Mucosa of descending colon (tissue), 3 donors: ENCODE data around the gene CSH2. TPM values are rescaled to one million over a fixed set of nuclear protein-coding genes. Genes with fewer than 3 reads are reported as not detected.
"Not testable (repeated sequence)": the region's sequence is repeated elsewhere in the genome, so short reads cannot be mapped to it uniquely, and the experiment has no call there.

ENCODE experiments used
- ATAC-seq: fragments of 200-7000 bp; cut with Tn5 transposase; one replicate; pipeline ENCODE4 v1.9.1; 2020; ENCODE audit warnings: mild to moderate bottlenecking, moderate library complexity
- DNase-seq, 3 donors: peaks; one replicate each; pipeline ENCODE4 v3.0.0-alpha.2; 2020
- H3K36me3 ChIP-seq: fragments of 200-600 bp; one replicate; pipeline ENCODE4 v1.8.0; 2021; ENCODE audit warnings: low read depth, mild to moderate bottlenecking
- H3K4me1 ChIP-seq: fragments of 200-600 bp; one replicate; pipeline ENCODE4 v1.8.0; 2021; ENCODE audit warnings: low read depth, mild to moderate bottlenecking
- H3K4me3 ChIP-seq: fragments of 200-600 bp; one replicate; pipeline ENCODE4 v1.8.0; 2021; ENCODE audit warnings: mild to moderate bottlenecking
- H3K9me3 ChIP-seq: fragments of 200-600 bp; one replicate; pipeline ENCODE4 v1.8.0; 2021; ENCODE audit warnings: mild to moderate bottlenecking
- intact Hi-C, 2 donors: fragments of 100-400 bp; cut with DNase I in 1 of 2; cut with micrococcal nuclease in 1 of 2; formaldehyde crosslinking; loops; one replicate each; pipeline versions ENCODE4 v1.11.0 to v1.11.1; 2022; cut with DNase I, micrococcal nuclease
- total RNA-seq, 3 donors: library from RNA; stranded (reverse); fragmentation: NEBNext Ultra II Directional in 2 of 3; extraction: Animal tissue kit (Norgen Biotek cat#: 25700) in 2 of 3; gene quantifications; one replicate each; pipeline versions ENCODE4 v1.2.1 to v1.2.4, GENCODE V29; 2021 to 2023
- TF ChIP-seq, protein P1 (sequence below): fragments of 200-600 bp; IDR thresholded peaks from one replicate; pipeline ENCODE4 v1.8.0; 2022; ENCODE audit warnings: antibody characterized with exemption, mild to moderate bottlenecking
- donor health status: DM: no; HTN: no; CAD: no; lungs with moderate emphysema.
- donor health status: DM: no; HTN: no; CAD: no.
- donor health status: DM: no; HTN: yes; CAD: no.

The CSH2 gene
- total RNA-seq, 3 donors from 2014 or later: not detected

DNA sequence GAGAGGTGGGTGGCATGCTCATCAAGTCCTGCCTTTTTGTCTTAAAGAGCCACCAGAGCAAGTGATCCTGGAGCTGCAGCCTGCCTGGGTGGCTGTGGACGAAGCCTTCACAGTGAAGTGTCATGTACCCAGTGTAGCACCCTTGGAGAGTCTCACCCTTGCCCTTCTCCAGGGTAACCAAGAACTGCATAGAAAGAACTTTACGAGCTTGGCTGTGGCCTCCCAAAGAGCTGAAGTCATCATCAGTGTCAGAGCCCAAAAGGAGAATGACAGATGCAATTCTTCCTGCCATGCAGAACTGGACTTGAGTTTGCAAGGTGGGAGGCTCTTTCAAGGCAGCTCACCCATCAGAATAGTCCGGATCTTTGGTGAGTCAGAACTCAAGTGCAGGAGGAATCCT is 14.2 kb downstream of the CSH2 start:
- no peak for ATAC-seq
- intact Hi-C loops: no loop called here
- TF ChIP-seq, protein P1, sequence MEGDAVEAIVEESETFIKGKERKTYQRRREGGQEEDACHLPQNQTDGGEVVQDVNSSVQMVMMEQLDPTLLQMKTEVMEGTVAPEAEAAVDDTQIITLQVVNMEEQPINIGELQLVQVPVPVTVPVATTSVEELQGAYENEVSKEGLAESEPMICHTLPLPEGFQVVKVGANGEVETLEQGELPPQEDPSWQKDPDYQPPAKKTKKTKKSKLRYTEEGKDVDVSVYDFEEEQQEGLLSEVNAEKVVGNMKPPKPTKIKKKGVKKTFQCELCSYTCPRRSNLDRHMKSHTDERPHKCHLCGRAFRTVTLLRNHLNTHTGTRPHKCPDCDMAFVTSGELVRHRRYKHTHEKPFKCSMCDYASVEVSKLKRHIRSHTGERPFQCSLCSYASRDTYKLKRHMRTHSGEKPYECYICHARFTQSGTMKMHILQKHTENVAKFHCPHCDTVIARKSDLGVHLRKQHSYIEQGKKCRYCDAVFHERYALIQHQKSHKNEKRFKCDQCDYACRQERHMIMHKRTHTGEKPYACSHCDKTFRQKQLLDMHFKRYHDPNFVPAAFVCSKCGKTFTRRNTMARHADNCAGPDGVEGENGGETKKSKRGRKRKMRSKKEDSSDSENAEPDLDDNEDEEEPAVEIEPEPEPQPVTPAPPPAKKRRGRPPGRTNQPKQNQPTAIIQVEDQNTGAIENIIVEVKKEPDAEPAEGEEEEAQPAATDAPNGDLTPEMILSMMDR: no peak
- Histone ChIP-seq H3K36me3 (no peaks in the 10 kb centered on the region), H3K4me3 (no peak overlapping the region), H3K4me1 (no peaks in the 10 kb centered on the region), H3K9me3 (no peaks in the 10 kb centered on the region)
- DNase-seq: no peak

DNA sequence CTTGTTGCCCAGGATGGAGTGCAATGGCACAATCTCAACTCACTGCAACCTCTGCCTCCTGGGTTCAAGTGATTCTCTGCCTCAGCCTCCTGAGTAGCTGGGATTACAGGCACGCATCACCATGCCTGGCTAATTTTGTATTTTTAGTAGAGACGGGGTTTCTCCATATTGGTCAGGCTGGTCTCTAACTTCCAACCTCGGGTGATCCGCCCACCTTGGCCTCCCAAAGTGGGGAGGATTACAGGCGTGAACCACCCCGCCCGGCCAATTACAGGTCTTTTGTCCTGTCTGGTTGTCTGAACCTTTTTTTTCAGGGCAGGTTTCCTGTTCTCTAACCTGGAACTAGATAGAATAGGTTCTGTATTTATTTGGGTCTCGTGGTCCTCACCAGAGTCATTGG is 17.1 kb downstream of the CSH2 start:
- H3K4me1 ChIP-seq, H3K4me3 ChIP-seq, DNase-seq, intact Hi-C loops, ATAC-seq, H3K36me3 ChIP-seq, H3K9me3 ChIP-seq: not testable (repeated sequence)

DNA sequence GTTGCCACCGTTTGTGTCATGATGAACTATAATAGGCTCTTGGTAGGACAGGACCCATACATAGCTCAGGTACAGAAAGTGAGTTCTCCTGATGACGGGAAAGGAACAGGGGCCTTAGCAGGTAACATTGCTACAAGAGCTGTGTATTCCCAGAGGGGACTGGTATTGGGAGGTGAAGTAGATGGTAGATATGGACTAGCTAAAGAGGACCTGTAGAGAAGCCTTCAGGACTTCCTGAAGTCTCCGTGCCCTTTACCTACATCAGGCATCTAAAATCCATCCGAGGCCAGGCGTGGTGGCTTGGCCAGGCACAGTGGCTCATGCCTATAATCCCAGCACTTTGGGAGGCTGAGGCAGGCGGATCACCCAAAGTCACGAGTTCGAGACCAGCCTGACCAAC is 18.3 kb downstream of the CSH2 start:
- Histone ChIP-seq H3K36me3 (no peaks in the 10 kb centered on the region), H3K4me3 (no peak overlapping the region), H3K4me1 (no peaks in the 10 kb centered on the region), H3K9me3 (no peaks in the 10 kb centered on the region)
- ATAC-seq (no peak), DNase-seq (no peak)
- TF ChIP-seq, protein P1: no peak
- intact Hi-C loops: no loop called here

DNA sequence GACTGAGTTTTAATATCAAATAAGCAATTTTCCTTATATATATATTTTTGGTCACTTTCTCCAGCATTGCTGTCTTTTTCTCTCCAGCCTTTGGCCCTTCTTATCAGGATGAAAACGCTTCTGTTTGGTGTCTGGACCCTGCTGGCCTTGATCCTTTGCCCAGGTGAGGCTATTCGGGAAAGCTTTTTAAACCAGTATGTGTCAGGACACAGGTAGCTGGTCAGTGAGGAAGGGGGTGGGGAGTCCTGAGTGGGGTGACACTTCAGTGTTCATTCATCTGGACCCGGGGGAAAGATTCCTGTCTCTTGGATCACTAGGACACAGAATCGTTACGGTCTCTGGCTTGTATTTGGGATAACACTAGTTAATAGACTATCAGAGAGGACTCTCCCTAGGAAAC is 18.8 kb downstream of the CSH2 start:
- Histone ChIP-seq H3K4me1 (no peaks in the 10 kb centered on the region), H3K4me3 (no peak overlapping the region), H3K9me3 (no peaks in the 10 kb centered on the region), H3K36me3 (no peaks in the 10 kb centered on the region)
- ATAC-seq: no peak
- TF ChIP-seq, protein P1: no peak
- no peak for DNase-seq
- intact Hi-C loops: no loop called here

DNA sequence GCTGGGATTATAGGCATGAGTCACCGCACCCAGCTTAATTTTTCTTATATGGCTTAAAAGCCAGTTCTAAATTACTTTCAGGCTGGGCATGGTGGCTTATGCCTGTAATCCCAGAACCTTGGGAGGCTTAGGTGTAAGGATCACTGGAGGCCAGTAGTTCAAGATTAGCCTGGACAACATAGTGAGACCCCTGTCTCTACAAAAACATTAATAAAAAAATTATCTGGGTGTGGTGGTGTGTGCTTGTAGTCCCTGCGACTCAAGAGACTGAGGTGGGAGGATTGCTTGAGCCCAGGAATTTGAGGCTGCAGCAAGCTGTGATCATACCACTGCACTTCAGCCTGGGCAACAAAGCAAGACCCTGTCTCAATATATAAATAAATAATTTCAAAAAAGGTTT is 20.2 kb downstream of the CSH2 start:
- Histone ChIP-seq H3K4me1 (no peaks in the 10 kb centered on the region), H3K4me3 (no peak overlapping the region), H3K9me3 (no peaks in the 10 kb centered on the region), H3K36me3 (no peaks in the 10 kb centered on the region)
- TF ChIP-seq, protein P1: no peak
- no peak for ATAC-seq
- intact Hi-C loops: no loop called here
- DNase-seq: no peak

DNA sequence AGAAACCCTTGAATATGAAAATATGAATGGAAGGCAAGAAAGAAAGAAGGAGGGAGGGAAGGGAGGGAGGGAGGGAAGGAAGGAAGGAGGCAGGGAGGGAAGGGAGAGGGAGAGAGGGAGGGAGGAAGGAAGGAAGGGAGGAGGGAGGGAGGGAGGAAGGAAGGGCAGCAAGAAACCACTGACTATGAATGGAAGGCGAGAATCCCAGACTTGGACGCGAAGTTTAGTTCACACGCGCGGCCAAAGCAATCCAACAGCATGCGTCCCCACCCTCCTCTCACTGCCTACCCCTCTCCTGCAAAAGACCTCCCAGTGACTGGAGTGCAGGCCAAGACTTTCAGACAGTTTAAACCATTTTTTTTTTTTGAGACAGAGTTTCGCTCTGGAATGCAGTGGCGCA is 23.1 kb downstream of the CSH2 start:
- ATAC-seq (no peak), DNase-seq (no peak)
- Histone ChIP-seq H3K4me3 (no peak overlapping the region), H3K36me3 (no peaks in the 10 kb centered on the region), H3K4me1 (no peaks in the 10 kb centered on the region), H3K9me3 (no peaks in the 10 kb centered on the region)
- TF ChIP-seq, protein P1: no peak
- intact Hi-C loops: no loop called here
